GM10847 (cell line): ENCODE measurements around the gene B4GALT3.

ENCODE experiments used
- POLR2A ChIP-seq: IDR thresholded peaks from 2 replicates; pipeline ENCODE4 v1.6.1; 2011; ENCODE audit not compliant: insufficient read length; ENCODE audit errors: extremely low read depth

B4GALT3 gene

GRCh38 chr1:161215076-161215475, 37.8 kb upstream of the B4GALT3 start, which contains the start of gene FCER1G:
FCER1G (plus strand) TSS chr1:161215295; CDS start chr1:161215322, 27 bp downstream.
- no peak for TF ChIP-seq POLR2A

GRCh38 chr1:161214369-161214768, 37.1 kb upstream of the B4GALT3 start:
- no peak for TF ChIP-seq POLR2A

- no peak for TF ChIP-seq POLR2A
These were observed 32.6 kb upstream of the B4GALT3 start for GRCh38 chr1:161209790-161210409.

GRCh38 chr1:161207173-161207572, 29.9 kb upstream of the B4GALT3 start:
- no peak for TF ChIP-seq POLR2A

GRCh38 chr1:161206411-161207140, 29.3 kb upstream of the B4GALT3 start:
- TF ChIP-seq POLR2A = no peak

GRCh38 chr1:161201836-161202712, 24.8 kb upstream of the B4GALT3 start, which contains the start of gene NDUFS2:
NDUFS2 (plus strand) TSS chr1:161202367; CDS start chr1:161202386, 19 bp downstream.
- TF ChIP-seq POLR2A = peak; percentile 83

- no peak for TF ChIP-seq POLR2A
These were observed 23.9 kb upstream of the B4GALT3 start for GRCh38 chr1:161200992-161201835.

- no peak for TF ChIP-seq POLR2A
These were observed 23.2 kb upstream of the B4GALT3 start for GRCh38 chr1:161200421-161200991.

- TF ChIP-seq POLR2A = no peak
These were observed 22.3 kb upstream of the B4GALT3 start for GRCh38 chr1:161199506-161200139.

- TF ChIP-seq POLR2A = no peak
These were observed 21.7 kb upstream of the B4GALT3 start, which contains the start of gene ADAMTS4 for GRCh38 chr1:161198897-161199431. ADAMTS4 (minus strand) TSS chr1:161199054; CDS start chr1:161198627, 427 bp downstream.

- TF ChIP-seq POLR2A = no peak
These were observed 21.0 kb upstream of the B4GALT3 start for GRCh38 chr1:161198194-161198896.

GRCh38 chr1:161197560-161198193, 20.4 kb upstream of the B4GALT3 start:
- TF ChIP-seq POLR2A = no peak
